ENCODE results near the gene ALG14.
"Not testable (repeated sequence)": the region's sequence is repeated elsewhere in the genome, so short reads cannot be mapped to it uniquely, and the experiment has no call there.

DNA sequence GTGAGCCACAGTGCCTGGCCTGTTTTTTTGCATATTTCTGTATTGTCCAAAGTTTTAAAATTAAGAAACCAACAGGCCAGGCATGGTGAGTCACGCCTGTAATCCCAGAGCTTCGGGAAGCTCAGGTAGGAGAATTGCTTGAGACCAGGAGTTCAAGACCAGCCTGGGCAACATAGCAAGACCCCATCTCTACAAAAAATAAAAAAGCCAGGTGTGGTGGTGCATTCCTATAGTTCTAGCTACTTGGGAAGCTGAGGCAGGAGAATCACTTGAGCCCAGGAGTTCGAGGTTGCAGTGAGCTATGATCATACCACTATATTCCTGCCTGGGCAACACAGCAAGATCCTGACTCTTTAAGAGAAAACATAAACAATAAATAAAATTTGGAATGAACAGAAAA, 25.1 kb downstream of the ALG14 start:
- TF ChIP-seq POLR2AphosphoS5, POLR2A (IDR thresholded peaks at IDR 0.05; ENCODE audit: low read depth, low read length): not testable (repeated sequence)
